SU-DHL-6 (cell line): ENCODE results near the gene MGME1.

Source experiments
- H2AFZ ChIP-seq: fragments of 200-600 bp; sonication (generic); 2 replicates; pipeline ENCODE4 v1.6.1; 2014; ENCODE audit warnings: low read depth, mild to moderate bottlenecking, moderate library complexity, mixed read lengths, antibody characterized with exemption, low read length; ENCODE audit not compliant: severe bottlenecking
- H3F3A ChIP-seq: fragments of 200-600 bp; shearing (Covaris generic); 2 replicates; pipeline ENCODE4 v1.6.0; 2016; ENCODE audit warnings: antibody characterized with exemption, mild to moderate bottlenecking; ENCODE audit not compliant: insufficient read depth
- H3K27ac ChIP-seq: fragments of 200-600 bp; sonication (generic); 2 replicates; pipeline ENCODE4 v1.5.1; 2016; ENCODE audit warnings: low read depth, mild to moderate bottlenecking, low read length, moderate library complexity, mixed read lengths
- H3K27me3 ChIP-seq: fragments of 200-600 bp; sonication (generic), shearing (Covaris generic); 2 replicates; pipeline ENCODE4 v1.6.0; 2014; ENCODE audit warnings: mild to moderate bottlenecking, low read length
- H3K36me3 ChIP-seq: fragments of 200-600 bp; sonication (generic); 2 replicates; pipeline ENCODE4 v1.6.1; 2014; ENCODE audit warnings: mild to moderate bottlenecking, low read length, mixed read lengths
- H3K4me2 ChIP-seq: fragments of 300-600, 200-600 bp; shearing (Covaris generic), sonication (generic); 2 replicates; pipeline ENCODE4 v1.6.0; 2014; ENCODE audit warnings: low read length, low read depth, mild to moderate bottlenecking; ENCODE audit not compliant: poor library complexity, severe bottlenecking
- H3K4me3 ChIP-seq: fragments of 200-600 bp; sonication (generic); 2 replicates; pipeline ENCODE4 v1.5.1; 2014; ENCODE audit warnings: antibody characterized with exemption, low read length, mild to moderate bottlenecking, mixed read lengths; ENCODE audit not compliant: insufficient read depth, poor library complexity, severe bottlenecking
- H3K79me2 ChIP-seq: fragments of 200-600 bp; sonication (generic); 2 replicates; pipeline ENCODE4 v1.6.1; 2014; ENCODE audit warnings: mild to moderate bottlenecking, low read length, moderate library complexity; ENCODE audit not compliant: insufficient read depth
- H3K9ac ChIP-seq: fragments of 200-600 bp; sonication (generic); 2 replicates; pipeline ENCODE4 v1.7.0; 2014; ENCODE audit warnings: mild to moderate bottlenecking, low read length
- H3K9me2 ChIP-seq: fragments of 200-600 bp; sonication (generic); replicated peaks from 2 replicates; pipeline ENCODE4 v1.6.1; 2014; ENCODE audit warnings: low read length; ENCODE audit not compliant: insufficient read depth
- H3K9me3 ChIP-seq: fragments of 200-600 bp; sonication (generic); 2 replicates; pipeline ENCODE4 v1.6.1; 2014; ENCODE audit warnings: low read length, mixed read lengths; ENCODE audit not compliant: insufficient read depth
- H4K20me1 ChIP-seq: fragments of 200-600 bp; sonication (generic); 2 replicates; pipeline ENCODE4 v1.6.1; 2014; ENCODE audit warnings: low read depth, mild to moderate bottlenecking, antibody characterized with exemption, low read length, moderate library complexity, mixed read lengths
- CTCF ChIP-seq: fragments of 200-600 bp; sonication (generic); IDR thresholded peaks from one replicate; pipeline ENCODE4 v1.5.1; 2017; ENCODE audit warnings: antibody characterized with exemption, mild to moderate bottlenecking, low read length, moderate library complexity; ENCODE audit not compliant: insufficient read depth, poor library complexity, severe bottlenecking
- EZH2phosphoT487 ChIP-seq: fragments of 200-600 bp; sonication (generic), shearing (Covaris generic); conservative IDR thresholded peaks from 2 replicates; pipeline ENCODE4 v1.6.1; 2018; ENCODE audit warnings: mild to moderate bottlenecking, antibody characterized with exemption, low read length, moderate library complexity, mixed read lengths

Gene MGME1

GRCh38 chr20:17925141-17925939 is 43.5 kb upstream of the MGME1 start:
- Histone ChIP-seq H3K9me3 (no peaks in the 10 kb centered on the region), H3K79me2 (no peaks in the 10 kb centered on the region), H3K9me2 (no peaks in the 10 kb centered on the region), H2AFZ (no peak overlapping the region), H4K20me1 (no peaks in the 10 kb centered on the region), H3K4me3 (no peak overlapping the region), H3K9ac (no peak overlapping the region), H3K36me3 (no peaks in the 10 kb centered on the region), H3K27ac (no peak overlapping the region), H3K27me3 (no peaks in the 10 kb centered on the region), H3K4me2 (no peak overlapping the region), H3F3A (no peaks in the 10 kb centered on the region)
- TF ChIP-seq EZH2phosphoT487 (no peak), CTCF (no peak)

DNA sequence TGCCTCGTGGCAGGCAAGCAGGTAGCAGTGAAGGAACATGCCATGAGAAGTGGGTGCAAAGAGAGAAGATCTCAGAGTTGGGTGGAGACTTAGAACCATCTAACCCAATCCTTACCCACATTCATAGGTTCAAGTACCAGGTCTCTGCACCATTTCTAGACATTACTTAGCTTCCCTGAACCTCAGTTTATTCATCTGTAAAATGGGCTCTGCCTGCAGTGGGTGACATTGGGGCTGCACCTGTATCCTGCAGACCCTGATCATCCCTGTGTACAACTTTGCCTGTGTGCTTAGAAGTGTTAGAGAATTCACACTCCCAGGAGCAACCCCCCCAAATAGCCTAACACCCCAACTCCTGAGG is 42.9 kb upstream of the MGME1 start:
- H3K27ac ChIP-seq = no peak overlapping the region
- H2AFZ ChIP-seq = no peak overlapping the region
- H3K9me2 ChIP-seq = no peaks in the 10 kb centered on the region

GRCh38 chr20:17928211-17928611 is 40.6 kb upstream of the MGME1 start:
- TF ChIP-seq CTCF (no peak), EZH2phosphoT487 (no peak)

More for the DNA sequence above, 42.9 kb upstream of the MGME1 start:
- Histone ChIP-seq H3K27me3 (no peaks in the 10 kb centered on the region), H3K36me3 (no peaks in the 10 kb centered on the region), H3K79me2 (no peaks in the 10 kb centered on the region), H4K20me1 (no peaks in the 10 kb centered on the region), H3K9ac (no peak overlapping the region), H3K4me2 (no peak overlapping the region), H3K9me3 (no peaks in the 10 kb centered on the region), H3K4me3 (no peak overlapping the region), H3F3A (no peaks in the 10 kb centered on the region)
- TF ChIP-seq CTCF = no peak
- no peak for TF ChIP-seq EZH2phosphoT487

More at GRCh38 chr20:17928211-17928611, 40.6 kb upstream of the MGME1 start:
- Histone ChIP-seq H3F3A (no peaks in the 10 kb centered on the region), H3K9me2 (no peaks in the 10 kb centered on the region), H3K27ac (no peak overlapping the region), H3K9me3 (no peaks in the 10 kb centered on the region), H3K36me3 (no peaks in the 10 kb centered on the region), H3K79me2 (no peaks in the 10 kb centered on the region), H3K27me3 (no peaks in the 10 kb centered on the region), H3K4me3 (no peak overlapping the region), H4K20me1 (no peaks in the 10 kb centered on the region), H3K9ac (no peak overlapping the region), H3K4me2 (no peak overlapping the region), H2AFZ (no peak overlapping the region)
